Caco-2 (cell line): ENCODE measurements around the gene MAP3K8. TPM values are rescaled to one million over a fixed set of nuclear protein-coding genes. Genes with fewer than 3 reads are reported as not detected.

Source experiments
- BruUV-seq: library from RNA; stranded (reverse); fragments of 400-500 nt; replicated peaks from 2 replicates; lab custom pipeline; 2021; lab: Mats Ljungman, UMichigan
- CTCF ChIA-PET: fragments of 300-600 bp; sonication (Branson Sonifier 250); formaldehyde crosslinking; loops from one replicate; lab custom pipeline; 2022; ENCODE audit warnings: antibody characterized with exemption; lab: Charles Lee
- POLR2A ChIA-PET: fragments of 300-600 bp; sonication (Branson Sonifier 250); formaldehyde crosslinking; loops from one replicate; lab custom pipeline; 2022; ENCODE audit warnings: antibody characterized with exemption; lab: Charles Lee
- DNase-seq, 2 experiments: peaks; one replicate each; pipeline versions ENCODE4 v3.0.0 to v3.0.0-alpha.2; 2020 to 2022
- H3K27me3 ChIP-seq: replicated peaks from 2 replicates; pipeline ENCODE4 v1.6.0; 2011; ENCODE audit warnings: low read length; ENCODE audit not compliant: control insufficient read depth, insufficient read depth
- H3K36me3 ChIP-seq: 2 replicates; pipeline ENCODE4 v1.5.1; 2011; ENCODE audit warnings: low read length; ENCODE audit not compliant: control insufficient read depth, insufficient read depth
- H3K4me1 ChIP-seq: fragments of 250-450 bp; sonication (Bioruptor Pico); 2 replicates; pipeline ENCODE4 v1.5.1; 2020; ENCODE audit warnings: mild to moderate bottlenecking
- H3K4me3 ChIP-seq: 2 replicates; pipeline ENCODE4 v1.5.1; 2011; ENCODE audit warnings: low read depth, mild to moderate bottlenecking, control low read depth, low read length
- H3K9me3 ChIP-seq: fragments of 250-450 bp; sonication (Bioruptor Pico); 2 replicates; pipeline ENCODE4 v1.5.1; 2020; ENCODE audit warnings: mild to moderate bottlenecking, moderate library complexity
- H3K27ac Mint-ChIP-seq: one replicate; pipeline ENCODE4 v1.8.0; 2022; ENCODE audit warnings: mixed read lengths; ENCODE audit not compliant: unreplicated experiment
- H3K27me3 Mint-ChIP-seq: one replicate; pipeline ENCODE4 v1.8.0; 2022; ENCODE audit warnings: mixed read lengths; ENCODE audit not compliant: insufficient read depth, unreplicated experiment
- H3K36me3 Mint-ChIP-seq: one replicate; pipeline ENCODE4 v1.8.0; 2022; ENCODE audit warnings: mild to moderate bottlenecking, mixed read lengths; ENCODE audit not compliant: insufficient read depth, unreplicated experiment
- H3K4me1 Mint-ChIP-seq: one replicate; pipeline ENCODE4 v1.8.0; 2022; ENCODE audit warnings: low read depth, mixed read lengths; ENCODE audit not compliant: unreplicated experiment
- H3K4me3 Mint-ChIP-seq: one replicate; pipeline ENCODE4 v1.8.0; 2022; ENCODE audit warnings: mild to moderate bottlenecking, moderate library complexity, mixed read lengths; ENCODE audit not compliant: unreplicated experiment
- H3K9me3 Mint-ChIP-seq: one replicate; pipeline ENCODE4 v1.8.0; 2022; ENCODE audit warnings: mixed read lengths; ENCODE audit not compliant: unreplicated experiment
- CTCF ChIP-seq, 2 experiments: fragments of 200-600 bp in 1 of 2; IDR thresholded peaks; 1 replicate in 1 of 2; 2 replicates in 1 of 2; pipeline versions ENCODE4 v1.5.1 to v1.8.0; 2011 to 2022; ENCODE audit warnings: antibody characterized with exemption in 1 of 2, control low read depth in 1 of 2, inconsistent platforms in 1 of 2, low read depth in 1 of 2, low read length in 1 of 2, mild to moderate bottlenecking in 1 of 2, moderate library complexity in 1 of 2; ENCODE audit not compliant: insufficient read depth in 1 of 2, severe bottlenecking in 1 of 2, unreplicated experiment in 1 of 2
- intact Hi-C: fragments of 100-400 bp; cut with micrococcal nuclease; formaldehyde crosslinking; loops from one replicate; pipeline ENCODE4 v1.10.0; 2022; ENCODE audit not compliant: unreplicated experiment
- total RNA-seq: library from RNA; stranded (reverse); gene quantifications from 2 replicates; pipeline ENCODE4 v1.2.3, GENCODE V29; 2022

The MAP3K8 gene
- total RNA-seq, 1 experiment from 2014 or later = 17.9 TPM

GRCh38 chr10:30411263-30411662, 22.7 kb upstream of the MAP3K8 start:
- H3K27me3 Mint-ChIP-seq = no peaks in the 10 kb centered on the region
- Histone ChIP-seq H3K9me3 (no peaks in the 10 kb centered on the region), H3K4me1 (no peaks in the 10 kb centered on the region), H3K36me3 (no peaks in the 10 kb centered on the region), H3K27me3 (no peaks in the 10 kb centered on the region), H3K4me3 (no peak overlapping the region)
- no peaks in the 10 kb centered on the region for H3K9me3 Mint-ChIP-seq
- TF ChIP-seq CTCF (IDR thresholded peaks at IDR 0.05; ENCODE audit: insufficient read depth in 1 of 2, low read depth in 1 of 2, low read length in 1 of 2, severe bottlenecking in 1 of 2, unreplicated experiment in 1 of 2) = no peak
- no peak for DNase-seq
- H3K4me1 Mint-ChIP-seq = no peaks in the 10 kb centered on the region
- no peaks in the 10 kb centered on the region for H3K36me3 Mint-ChIP-seq
- POLR2A ChIA-PET = no interaction called here
- H3K4me3 Mint-ChIP-seq = no peak overlapping the region
- CTCF ChIA-PET = interaction anchor here (0.8 kb wide), 1 partner anchor 180 kb away, joined by 3 read pairs; no protein-coding TSS in a partner anchor
- no peak overlapping the region for H3K27ac Mint-ChIP-seq
- intact Hi-C loops = no loop called here
- no TSS peak for BruUV-seq

GRCh38 chr10:30412901-30413300, 21.1 kb upstream of the MAP3K8 start:
- CTCF ChIA-PET = interaction anchor here (0.6 to 1.1 kb wide), 2 partner anchors 120 to 125 kb away, joined by 4 to 5 read pairs; no protein-coding TSS in a partner anchor
- DNase-seq = no peak
- Histone ChIP-seq H3K4me3 (no peak overlapping the region), H3K9me3 (no peaks in the 10 kb centered on the region), H3K36me3 (no peaks in the 10 kb centered on the region), H3K27me3 (no peaks in the 10 kb centered on the region), H3K4me1 (peaks cover 7% of the 10 kb centered on the region; the same call in 1 of the 2 replicates)
- H3K4me3 Mint-ChIP-seq = no peak overlapping the region
- BruUV-seq = no TSS peak
- H3K4me1 Mint-ChIP-seq = peaks cover 3% of the 10 kb centered on the region
- H3K27me3 Mint-ChIP-seq = no peaks in the 10 kb centered on the region
- no peaks in the 10 kb centered on the region for H3K36me3 Mint-ChIP-seq
- H3K9me3 Mint-ChIP-seq = no peaks in the 10 kb centered on the region
- POLR2A ChIA-PET = no interaction called here
- intact Hi-C loops = no loop called here
- no peak for TF ChIP-seq CTCF (IDR thresholded peaks at IDR 0.05; ENCODE audit: insufficient read depth in 1 of 2, low read depth in 1 of 2, low read length in 1 of 2, severe bottlenecking in 1 of 2, unreplicated experiment in 1 of 2)
- no peak overlapping the region for H3K27ac Mint-ChIP-seq

- H3K36me3 Mint-ChIP-seq = peaks cover 5% of the 10 kb centered on the region
- H3K4me3 Mint-ChIP-seq = no peak overlapping the region
- Histone ChIP-seq H3K4me1 (peaks cover 15% of the 10 kb centered on the region), H3K9me3 (no peaks in the 10 kb centered on the region), H3K4me3 (no peak overlapping the region), H3K36me3 (no peaks in the 10 kb centered on the region), H3K27me3 (no peaks in the 10 kb centered on the region)
- H3K4me1 Mint-ChIP-seq = peaks cover 14% of the 10 kb centered on the region
- intact Hi-C loops = loop anchor here (1.0 kb wide), 4 partner anchors 19 to 177 kb away; no protein-coding TSS in a partner anchor
- POLR2A ChIA-PET = interaction anchor here (1.0 kb wide), 2 partner anchors 20 to 24 kb away, joined by 3 to 8 read pairs; partner anchors contain the start of gene MAP3K8
- H3K9me3 Mint-ChIP-seq = no peaks in the 10 kb centered on the region
- H3K27ac Mint-ChIP-seq = no peak overlapping the region
- DNase-seq = peak in 1 of 2 experiments; percentile 77
- CTCF ChIA-PET = interaction anchor here (0.6 to 1.4 kb wide), 17 partner anchors 9 to 177 kb away, joined by 4 to 38 read pairs (median 5); partner anchors contain the start of gene MAP3K8
- no peaks in the 10 kb centered on the region for H3K27me3 Mint-ChIP-seq
- peak; percentile 91 to 94 for TF ChIP-seq CTCF (IDR thresholded peaks at IDR 0.05; ENCODE audit: insufficient read depth in 1 of 2, low read depth in 1 of 2, low read length in 1 of 2, severe bottlenecking in 1 of 2, unreplicated experiment in 1 of 2)
- no TSS peak for BruUV-seq
Measured at GRCh38 chr10:30413996-30414576, 19.9 kb upstream of the MAP3K8 start.
